ENCODE data around the gene WDR86.

WDR86 gene

DNA sequence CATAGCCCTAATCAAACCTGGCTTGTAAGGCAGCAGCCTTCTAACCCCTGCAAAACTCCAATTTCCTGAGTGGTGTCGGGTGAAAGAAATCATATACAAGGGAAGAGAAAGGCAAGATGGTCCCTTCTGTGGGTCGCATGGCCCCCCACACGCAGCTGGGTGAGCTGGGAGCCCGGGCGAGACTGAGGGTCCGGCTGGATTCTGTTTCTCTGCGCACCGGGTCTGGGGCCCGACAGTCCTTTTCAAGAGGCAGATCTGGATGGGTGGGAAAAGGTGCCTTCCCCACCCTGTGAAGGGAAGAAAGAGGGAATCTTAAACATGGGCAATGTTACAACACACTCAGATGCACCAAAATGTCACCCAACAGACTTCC lies 18.5 kb downstream of the WDR86 start:
- DNase-seq (ENCODE audit: low spot score): no peak

DNA sequence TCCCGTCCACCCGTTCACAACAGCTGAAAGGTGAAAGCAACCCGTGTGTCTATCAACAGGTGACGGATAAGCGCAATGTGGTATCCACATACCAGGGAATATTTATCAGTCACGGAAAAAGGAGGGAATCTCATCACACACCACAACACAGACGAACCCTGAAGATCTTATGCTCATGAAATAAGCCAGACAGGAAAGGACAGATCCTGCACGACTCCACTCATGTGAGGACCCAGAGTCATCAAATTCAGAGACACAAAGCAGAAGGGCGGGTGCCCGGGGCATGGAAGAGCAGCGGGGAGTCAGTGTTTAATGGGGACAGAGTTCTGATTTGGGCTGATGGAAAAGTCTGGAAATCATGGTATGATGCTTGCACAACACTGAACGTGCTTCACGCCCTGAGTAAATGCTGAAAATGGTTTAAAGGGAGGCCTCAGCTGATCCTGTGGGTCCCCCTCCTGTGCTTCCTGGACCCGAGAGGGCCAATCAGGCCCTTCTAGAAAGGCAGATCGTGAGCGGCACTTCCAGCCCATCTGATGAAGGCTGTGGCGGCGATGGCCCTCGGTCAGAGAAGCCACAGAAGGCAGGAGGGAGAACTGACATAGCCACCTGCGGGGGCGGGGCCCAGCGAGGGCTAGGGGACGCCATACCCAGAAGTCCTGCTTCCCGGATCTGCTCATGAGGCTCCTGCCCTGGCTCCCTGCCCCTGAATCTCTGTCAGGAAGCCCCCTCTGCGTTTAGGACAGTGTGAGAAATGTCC lies 19.1 kb downstream of the WDR86 start:
- no peak for DNase-seq (ENCODE audit: low spot score)

DNA sequence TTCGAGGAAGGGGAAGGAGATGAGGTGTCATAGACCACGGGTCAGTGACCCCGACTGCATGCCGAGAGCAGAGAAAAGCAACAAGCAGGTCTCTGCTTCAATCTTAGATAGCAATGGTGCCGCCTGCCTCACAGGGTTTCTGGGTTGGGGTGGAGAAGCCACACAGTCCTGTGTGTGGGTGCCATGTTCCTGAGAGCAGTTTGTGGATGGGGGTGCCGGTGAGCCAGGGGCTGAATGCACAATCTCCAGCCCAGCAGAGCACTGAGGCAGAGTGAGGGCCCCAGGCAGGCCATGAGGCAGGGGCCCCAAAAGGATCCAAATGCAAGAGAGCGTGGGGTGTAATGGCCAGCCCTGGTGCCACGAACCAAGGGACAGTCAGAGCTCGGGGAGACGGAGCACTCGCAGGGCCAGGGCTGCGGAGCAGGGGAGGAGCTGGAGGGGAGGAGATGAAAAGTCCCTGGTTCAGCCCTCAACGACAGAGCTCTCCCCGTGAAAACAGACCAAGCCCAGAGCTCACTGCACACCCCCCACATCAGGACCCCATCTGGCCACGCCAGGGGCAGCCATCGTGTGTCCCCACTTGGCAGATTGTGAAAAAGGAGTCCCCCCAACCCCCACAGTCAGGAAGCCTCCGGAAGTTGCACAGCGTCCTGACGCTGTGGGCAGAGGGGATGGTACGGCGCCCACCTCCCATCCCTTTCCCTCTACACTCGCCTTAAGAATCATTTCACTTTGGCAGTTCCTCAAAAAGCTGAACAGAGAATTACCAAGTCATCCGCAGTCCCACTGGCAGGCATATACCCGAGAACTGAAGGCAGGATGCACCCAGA lies 19.9 kb downstream of the WDR86 start:
- no peak for DNase-seq (ENCODE audit: low spot score)

- no peak for DNase-seq (ENCODE audit: low spot score)
These were observed 20.6 kb downstream of the WDR86 start for GRCh38 chr7:151389096-151389767.

DNA sequence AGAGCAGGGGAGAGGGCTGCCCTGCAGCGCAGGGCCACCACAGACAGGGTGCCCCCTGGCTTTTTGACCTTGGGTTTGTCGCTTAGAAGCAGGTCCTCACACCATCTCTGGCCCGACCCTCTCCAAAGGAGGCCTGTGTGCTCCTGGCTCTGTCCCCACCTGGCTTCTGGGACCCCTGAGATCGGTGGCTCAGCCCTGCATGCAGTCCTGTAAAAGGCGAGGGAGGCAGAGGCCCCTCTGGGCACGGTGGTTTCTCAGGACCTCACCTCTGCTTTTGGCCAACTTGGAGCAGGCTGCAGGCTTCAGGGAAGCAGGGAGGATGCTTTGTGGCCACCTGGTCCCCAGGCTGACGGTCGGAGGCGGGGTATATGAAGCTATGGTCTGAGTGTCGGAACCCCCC lies 21.4 kb downstream of the WDR86 start:
- no peak for DNase-seq (ENCODE audit: low spot score)

DNA sequence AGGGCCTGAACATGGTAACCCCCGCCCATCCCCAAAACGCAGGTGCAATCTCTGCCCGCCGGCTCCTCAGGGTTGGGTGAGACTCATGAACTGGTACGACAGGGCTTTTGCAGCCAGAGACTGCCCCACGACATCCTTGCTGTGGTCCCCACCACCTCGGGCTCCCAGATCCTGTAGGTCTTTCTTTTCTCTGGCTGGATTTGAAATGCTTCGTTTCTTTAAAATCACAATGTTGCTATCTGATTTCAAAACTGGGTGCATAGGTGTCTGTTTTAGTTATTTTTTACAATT lies 21.9 kb downstream of the WDR86 start:
- no peak for DNase-seq (ENCODE audit: low spot score)

- no peak for DNase-seq (ENCODE audit: low spot score)
These were observed 22.5 kb downstream of the WDR86 start for GRCh38 chr7:151387161-151388006.

DNA sequence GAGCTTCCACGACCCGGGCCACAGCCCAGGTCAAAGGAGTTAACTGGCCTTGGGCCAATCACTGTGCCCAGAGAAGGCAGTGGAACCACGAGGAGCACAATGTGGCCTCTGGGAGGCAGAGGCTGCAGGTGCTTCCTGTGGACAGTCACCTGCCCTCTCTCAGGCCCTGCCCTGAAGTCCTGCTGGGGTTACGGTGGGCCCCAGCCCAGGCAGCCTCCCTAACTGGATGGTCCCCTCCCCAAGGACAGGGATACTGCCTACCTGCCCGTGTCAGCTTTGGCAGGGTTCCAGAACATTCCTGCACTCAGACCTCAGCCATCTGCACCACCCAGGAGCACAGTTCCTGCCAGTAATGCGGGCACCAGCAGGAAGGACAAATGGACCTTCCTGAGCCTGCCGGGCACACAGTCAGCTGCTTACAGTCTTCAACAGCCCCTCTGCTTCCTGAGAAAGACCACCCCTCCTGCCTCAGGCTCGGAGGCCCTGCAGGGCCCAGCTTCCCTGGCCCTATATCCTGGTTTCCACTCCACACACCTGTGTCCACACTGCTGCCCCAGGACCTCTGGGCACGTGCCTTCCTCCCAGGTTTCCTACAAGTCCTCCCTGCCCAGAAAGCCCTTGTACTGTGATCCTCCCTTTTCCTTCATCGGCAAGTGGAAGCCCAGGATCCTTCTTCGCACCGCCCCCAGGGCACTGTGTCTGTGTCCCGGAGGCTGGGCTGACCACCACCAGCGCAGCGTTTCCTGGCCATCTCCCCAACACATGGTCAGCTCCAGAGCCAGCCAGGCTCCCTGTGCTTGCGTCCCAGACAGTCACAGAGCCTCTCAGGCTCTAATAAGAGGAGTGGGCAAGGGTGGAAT lies 23.3 kb downstream of the WDR86 start:
- no peak for DNase-seq (ENCODE audit: low spot score)

DNA sequence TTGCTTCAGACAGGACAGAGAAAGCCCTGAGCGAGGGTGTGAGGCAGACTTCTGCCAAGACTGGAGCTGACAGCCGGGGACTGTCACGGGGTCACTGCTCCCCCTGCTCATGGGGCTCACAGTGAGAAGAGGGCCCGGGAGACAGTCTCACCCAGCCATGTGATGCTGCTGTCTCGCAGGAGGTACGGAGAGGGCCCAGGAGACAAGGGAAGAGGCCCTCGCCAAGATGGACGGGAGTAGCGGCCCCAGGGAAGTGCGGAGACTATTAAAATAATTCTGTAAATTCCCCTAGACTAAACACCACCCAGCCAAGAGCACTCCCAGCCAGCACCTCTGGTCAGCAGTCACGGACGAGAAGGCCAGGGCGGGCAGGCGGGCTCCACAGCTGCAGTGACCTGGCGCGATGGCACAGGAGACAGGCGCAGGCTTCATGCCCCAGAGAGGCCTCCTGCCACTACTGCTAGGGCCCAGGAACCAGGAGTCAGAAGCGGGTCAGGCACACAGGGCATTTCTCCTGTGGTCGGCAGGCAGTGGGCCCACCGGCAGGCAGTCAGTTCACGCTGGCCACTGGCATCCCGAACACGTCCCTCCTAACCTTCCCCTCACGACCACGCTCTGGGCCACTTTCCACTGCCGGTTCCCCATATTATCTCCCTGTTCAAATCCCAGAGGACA lies 24.1 kb downstream of the WDR86 start:
- no peak for DNase-seq (ENCODE audit: low spot score)

- DNase-seq (ENCODE audit: low spot score): no peak
These were observed 24.8 kb downstream of the WDR86 start for GRCh38 chr7:151384776-151385625.

DNA sequence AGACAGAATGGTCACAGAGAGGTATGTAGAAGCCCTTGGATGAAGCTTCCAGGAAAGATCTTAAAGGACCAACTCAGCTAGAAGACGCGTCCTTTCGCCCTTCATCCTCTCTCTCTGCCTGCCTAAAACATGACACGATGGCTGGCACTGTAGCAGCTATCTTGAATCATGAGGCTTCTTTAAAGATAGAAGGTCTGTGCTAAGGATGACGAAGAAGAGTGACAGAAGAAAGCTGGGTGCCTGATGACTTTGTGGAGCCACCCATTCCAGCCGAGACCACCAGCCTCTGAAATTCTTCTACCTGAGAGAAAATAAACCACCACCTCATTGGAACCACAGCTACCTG lies 25.5 kb downstream of the WDR86 start:
- no peak for DNase-seq (ENCODE audit: low spot score)

DNA sequence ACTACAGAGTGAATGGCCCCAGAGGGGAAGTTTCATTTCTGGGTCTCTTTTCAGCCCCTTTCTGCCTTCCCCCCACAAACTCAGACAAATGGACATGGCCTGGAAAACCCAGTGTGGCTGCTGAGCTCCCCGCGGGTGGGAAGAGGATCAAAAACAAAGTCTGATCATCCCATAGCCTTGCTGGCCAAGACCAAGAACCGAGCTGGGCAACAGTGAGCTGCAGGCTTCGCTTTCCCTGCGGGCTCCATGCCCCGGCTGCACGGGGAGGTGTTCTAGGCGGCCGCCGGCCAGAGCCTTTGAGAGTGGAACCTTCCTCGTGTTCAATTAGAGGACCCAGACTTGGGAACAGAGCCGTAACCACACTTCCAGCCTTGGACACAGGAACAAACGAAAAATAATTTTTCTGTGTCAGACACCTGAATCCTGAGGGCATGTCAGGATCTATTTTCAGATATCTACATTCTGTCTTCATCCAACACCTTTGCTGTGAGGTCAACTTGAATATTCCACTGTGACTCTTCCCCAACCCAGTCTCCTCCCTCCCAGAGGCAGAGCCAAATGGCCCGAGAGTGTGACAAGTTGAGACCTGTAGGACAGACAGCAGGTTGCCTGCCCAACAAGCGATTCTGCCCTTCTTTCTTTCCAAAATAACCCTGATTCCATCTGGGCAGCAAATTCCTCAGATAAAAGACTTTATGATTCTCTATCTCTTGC lies 26.0 kb downstream of the WDR86 start:
- DNase-seq (ENCODE audit: low spot score): no peak

DNA sequence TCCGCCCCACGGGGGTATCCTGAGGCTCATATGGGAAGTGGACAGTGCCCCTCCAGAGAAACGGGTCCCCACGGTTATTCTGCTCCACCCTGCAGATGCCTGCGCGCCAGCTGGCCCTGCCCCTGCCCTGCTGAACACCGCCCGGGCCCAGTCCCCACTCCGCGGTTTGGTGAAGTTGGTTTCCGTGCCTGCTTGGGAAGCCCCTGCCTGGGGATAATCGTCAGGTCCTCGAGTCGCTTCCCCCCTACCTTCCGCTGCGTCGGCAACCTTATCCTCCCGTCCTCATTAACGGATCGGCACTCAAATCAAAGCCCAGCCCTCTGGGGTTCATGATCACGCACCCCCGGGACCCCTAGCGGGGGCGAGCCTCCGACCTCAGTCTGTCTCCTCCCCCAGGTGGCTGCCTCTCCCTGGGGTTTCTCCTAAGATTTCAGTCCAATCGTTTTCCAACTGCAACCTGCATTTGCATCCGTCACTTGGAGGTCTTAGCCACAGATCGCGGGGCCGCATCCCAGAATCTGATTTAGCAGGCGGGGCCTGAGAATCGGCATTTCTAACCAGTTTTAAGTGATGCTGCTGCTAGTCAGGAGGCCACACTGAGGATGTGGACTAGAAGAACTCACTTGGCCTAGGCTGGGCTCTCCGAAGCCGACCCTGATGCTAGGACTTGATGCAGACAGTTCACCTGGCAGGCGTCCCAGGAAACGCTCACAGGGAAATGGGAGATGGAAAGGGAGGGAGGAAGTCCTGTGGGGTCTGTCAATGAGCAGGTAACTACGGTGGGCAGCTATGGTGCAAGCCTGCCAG lies 27.6 kb downstream of the WDR86 start:
- DNase-seq (ENCODE audit: low spot score): no peak

DNA sequence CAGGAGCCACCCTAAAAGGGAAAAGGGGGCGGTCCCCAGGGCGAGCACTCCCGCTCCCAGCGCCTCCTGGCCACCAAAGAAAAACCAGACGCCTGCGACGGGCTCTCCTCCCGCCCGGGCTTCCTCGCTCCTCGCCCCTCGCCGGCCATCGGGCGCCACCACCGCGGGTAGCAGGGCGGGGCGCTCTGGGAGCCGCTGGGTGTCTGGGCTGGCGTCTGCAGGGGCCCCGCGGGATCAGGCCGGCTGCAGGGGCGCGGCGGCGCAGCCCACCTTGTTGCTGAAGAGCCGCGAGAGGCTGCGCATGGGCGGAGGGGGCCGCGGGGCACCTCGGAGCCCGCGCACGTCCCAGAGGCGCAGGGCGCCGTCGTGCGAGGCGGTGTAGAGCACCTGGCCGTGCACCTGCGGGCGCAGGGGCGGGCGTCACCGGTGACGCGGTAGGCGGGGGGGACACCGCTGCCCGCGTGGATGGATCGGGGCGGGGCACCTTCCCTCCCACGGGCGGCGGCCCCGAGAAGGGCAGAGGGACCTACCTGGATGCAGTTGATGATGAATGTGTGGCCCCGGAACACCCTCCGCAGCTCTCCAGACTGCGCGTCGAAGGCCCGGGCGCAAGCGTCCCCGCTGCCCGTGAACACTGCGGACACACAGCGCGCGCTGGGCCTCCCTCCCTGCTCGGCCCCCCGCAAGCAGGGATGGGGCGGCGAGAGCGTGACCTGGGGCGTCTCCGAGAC lies 28.3 kb downstream of the WDR86 start:
- no peak for DNase-seq (ENCODE audit: low spot score)

GRCh38 chr7:151381098-151381347 lies 28.8 kb downstream of the WDR86 start:
- DNase-seq (ENCODE audit: low spot score): no peak

GRCh38 chr7:151380199-151381097 lies 29.4 kb downstream of the WDR86 start:
- DNase-seq (ENCODE audit: low spot score): no peak

Data from Ammon's horn (tissue), 1 donor.